ENCODE measurements around the gene MILR1.
A peak's percentile ranks its signal among the peaks of the same experiment; 100 is the strongest.

The MILR1 gene

DNA sequence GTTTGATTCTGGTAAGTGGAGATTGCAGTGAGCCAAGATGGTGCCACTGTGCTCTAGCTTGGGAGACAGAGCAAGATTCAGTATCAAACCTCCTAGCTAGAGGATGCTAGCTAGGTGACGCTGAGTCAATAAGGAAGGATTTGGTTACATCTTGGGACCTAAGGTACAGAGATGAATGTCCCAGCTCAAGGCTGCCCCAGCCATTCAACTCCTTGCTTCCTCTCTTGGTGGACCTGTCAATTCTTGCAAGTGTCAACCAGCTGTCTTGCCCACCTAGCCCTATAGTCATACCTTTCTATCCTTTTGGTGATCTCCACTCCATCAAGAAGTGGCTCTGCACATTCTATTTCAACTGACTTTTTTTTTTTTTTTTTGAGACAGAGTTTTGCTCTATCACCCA lies 1.4 kb upstream of the MILR1 start:
- no peaks in the 10 kb centered on the region for H3K27me3 ChIP-seq (ENCODE audit: control insufficient read depth in 1 of 2, insufficient read depth in 1 of 2, low read length in 2 of 2)
- no peaks in the 10 kb centered on the region for H3K9me3 ChIP-seq (ENCODE audit: control insufficient read depth, low read length)
- H3K9ac ChIP-seq (ENCODE audit: low read length), result no peak overlapping the region
- H2AFZ ChIP-seq (ENCODE audit: low read depth, low read length), result no peak overlapping the region
- H3K23ac ChIP-seq (ENCODE audit: low read length in 2 of 2), result no peak overlapping the region
- no peak for DNase-seq
- no peak overlapping the region for H3K27ac ChIP-seq (ENCODE audit: low read length, poor library complexity, severe bottlenecking)
- H2BK5ac ChIP-seq (ENCODE audit: low read depth, low read length, poor library complexity, severe bottlenecking), result no peak overlapping the region
- no peak overlapping the region for H2BK120ac ChIP-seq (ENCODE audit: low read depth, low read length)
- H2AK5ac ChIP-seq (ENCODE audit: low read length, severe bottlenecking), result no peak overlapping the region
- H3K4me2 ChIP-seq (ENCODE audit: low read length, poor library complexity, severe bottlenecking), result no peak overlapping the region
- no peak overlapping the region for H3K4me3 ChIP-seq (ENCODE audit: insufficient read depth in 1 of 2, low read depth in 1 of 2, low read length in 2 of 2)
- no peaks in the 10 kb centered on the region for H3K4me1 ChIP-seq (ENCODE audit: control insufficient read depth, insufficient read depth, low read depth, low read length)
- H3K79me1 ChIP-seq (replicated peaks; ENCODE audit: low read length, poor library complexity, severe bottlenecking), result no peaks in the 10 kb centered on the region
- no peak overlapping the region for H3K14ac ChIP-seq (ENCODE audit: low read length in 2 of 2)
- no peak overlapping the region for H4K91ac ChIP-seq (ENCODE audit: low read length)
- peak overlapping the region in 1 of 2 experiments; percentile 37 for H2BK12ac ChIP-seq (ENCODE audit: low read length in 2 of 2)
- no peak overlapping the region for H2BK15ac ChIP-seq (ENCODE audit: low read depth, poor library complexity, severe bottlenecking)
- no peak overlapping the region for H3K18ac ChIP-seq (ENCODE audit: low read depth in 1 of 2, low read length in 2 of 2)
- no peak overlapping the region for H3K4ac ChIP-seq (ENCODE audit: low read depth in 1 of 2, low read length in 2 of 2)
- 100% methylated on average over 1 of the region's 1 CpG for WGBS
- H4K8ac ChIP-seq (ENCODE audit: low read length), result no peak overlapping the region
- peaks cover 0 to 39% of the 10 kb centered on the region in 2 experiments for H3K36me3 ChIP-seq (ENCODE audit: control insufficient read depth in 1 of 2, insufficient read depth in 2 of 2, low read depth in 1 of 2, low read length in 2 of 2)

DNA sequence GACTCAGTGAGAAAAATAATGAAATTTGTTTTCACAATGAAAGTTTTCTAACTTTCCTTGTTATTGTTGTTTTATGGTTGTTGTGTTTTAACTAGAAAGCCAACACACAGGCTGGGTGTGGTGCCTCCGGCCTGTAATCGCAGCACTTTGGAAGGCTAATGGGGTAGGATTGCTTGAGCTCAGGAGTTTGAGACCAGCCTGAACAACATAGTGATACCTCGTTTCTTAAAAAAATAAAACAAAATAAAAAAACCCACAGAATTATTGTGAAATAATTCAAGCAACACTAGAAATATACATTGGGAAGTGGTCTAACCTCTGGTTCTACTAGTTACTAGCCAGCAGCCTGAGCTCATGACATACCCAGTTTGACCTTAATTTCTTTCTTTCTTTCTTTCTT lies 630 bp downstream of the MILR1 start:
- Histone ChIP-seq H2AFZ (ENCODE audit: low read depth, low read length) (no peak overlapping the region), H2BK5ac (ENCODE audit: low read depth, low read length, poor library complexity, severe bottlenecking) (no peak overlapping the region), H2AK5ac (ENCODE audit: low read length, severe bottlenecking) (no peak overlapping the region), H2BK15ac (ENCODE audit: low read depth, poor library complexity, severe bottlenecking) (peak overlapping the region; percentile 89), H3K79me1 (replicated peaks; ENCODE audit: low read length, poor library complexity, severe bottlenecking) (no peaks in the 10 kb centered on the region), H3K27ac (ENCODE audit: low read length, poor library complexity, severe bottlenecking) (no peak overlapping the region), H3K9me3 (ENCODE audit: control insufficient read depth, low read length) (no peaks in the 10 kb centered on the region), H3K36me3 (ENCODE audit: control insufficient read depth in 1 of 2, insufficient read depth in 2 of 2, low read depth in 1 of 2, low read length in 2 of 2) (peaks cover 0 to 43% of the 10 kb centered on the region in 2 experiments), H4K91ac (ENCODE audit: low read length) (no peak overlapping the region), H4K8ac (ENCODE audit: low read length) (no peak overlapping the region), H2BK120ac (ENCODE audit: low read depth, low read length) (peak overlapping the region; percentile 49), H3K14ac (ENCODE audit: low read length in 2 of 2) (no peak overlapping the region), H3K4me1 (ENCODE audit: control insufficient read depth, insufficient read depth, low read depth, low read length) (no peaks in the 10 kb centered on the region), H3K4me2 (ENCODE audit: low read length, poor library complexity, severe bottlenecking) (no peak overlapping the region), H3K18ac (ENCODE audit: low read depth in 1 of 2, low read length in 2 of 2) (peak overlapping the region in 1 of 2 experiments; percentile 43), H2BK12ac (ENCODE audit: low read length in 2 of 2) (no peak overlapping the region), H3K23ac (ENCODE audit: low read length in 2 of 2) (no peak overlapping the region), H3K4ac (ENCODE audit: low read depth in 1 of 2, low read length in 2 of 2) (no peak overlapping the region), H3K27me3 (ENCODE audit: control insufficient read depth in 1 of 2, insufficient read depth in 1 of 2, low read length in 2 of 2) (no peaks in the 10 kb centered on the region), H3K9ac (ENCODE audit: low read length) (peak overlapping the region; percentile 88), H3K4me3 (ENCODE audit: insufficient read depth in 1 of 2, low read depth in 1 of 2, low read length in 2 of 2) (peak overlapping the region in 1 of 2 experiments; percentile 60)
- WGBS, result 90% methylated on average over 3 of the region's 3 CpGs
- DNase-seq, result peak; percentile 13

DNA sequence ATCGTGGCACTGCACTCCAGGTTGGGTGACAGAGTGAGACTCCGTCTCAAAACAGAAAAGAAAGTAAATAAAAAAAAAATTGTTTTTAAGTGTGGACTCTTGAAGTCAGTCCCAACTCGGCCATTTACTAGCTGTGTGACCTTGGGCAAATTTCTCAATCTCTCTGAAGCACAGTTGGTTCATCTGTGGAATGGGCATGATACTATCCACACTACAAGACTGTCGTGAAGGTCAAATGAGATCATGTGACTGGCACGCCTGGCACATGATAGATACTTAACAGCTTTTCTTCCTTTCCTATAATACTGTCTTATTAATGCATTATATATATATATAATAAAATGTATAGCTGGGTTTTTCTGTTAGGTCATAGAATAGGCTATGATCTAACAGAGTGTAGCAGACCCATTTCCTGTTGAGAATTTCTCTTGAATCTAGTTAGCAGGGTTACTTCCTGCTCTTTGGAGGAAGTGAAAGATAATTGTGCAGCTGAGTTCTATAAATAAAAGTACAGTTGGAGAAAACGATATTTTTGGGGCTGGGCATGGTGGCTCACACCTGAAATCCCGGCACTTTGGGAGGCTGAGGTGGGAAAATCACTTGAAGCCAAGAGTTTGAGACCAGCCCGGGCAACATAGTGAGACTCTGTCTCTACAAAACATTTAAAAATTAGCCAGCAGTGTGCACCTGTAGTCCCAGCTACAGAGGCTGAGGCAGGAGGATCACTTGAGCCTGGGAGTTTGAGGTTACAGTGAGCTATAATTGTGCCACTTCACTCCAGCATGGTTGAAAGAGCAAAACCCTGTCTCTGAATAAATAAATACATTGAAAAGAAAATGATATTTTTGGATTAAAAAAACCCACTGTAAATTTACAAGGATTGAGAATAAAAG lies 7.3 kb downstream of the MILR1 start:
- H3K36me3 ChIP-seq (ENCODE audit: control insufficient read depth in 1 of 2, insufficient read depth in 2 of 2, low read depth in 1 of 2, low read length in 2 of 2), result peaks cover 0 to 68% of the 10 kb centered on the region in 2 experiments
- no peak overlapping the region for H3K9ac ChIP-seq (ENCODE audit: low read length)
- no peak overlapping the region for H3K4me2 ChIP-seq (ENCODE audit: low read length, poor library complexity, severe bottlenecking)
- H3K4me3 ChIP-seq (ENCODE audit: insufficient read depth in 1 of 2, low read depth in 1 of 2, low read length in 2 of 2), result no peak overlapping the region
- no peaks in the 10 kb centered on the region for H3K9me3 ChIP-seq (ENCODE audit: control insufficient read depth, low read length)
- H3K4me1 ChIP-seq (ENCODE audit: control insufficient read depth, insufficient read depth, low read depth, low read length), result peaks cover 17% of the 10 kb centered on the region
- no peak overlapping the region for H3K27ac ChIP-seq (ENCODE audit: low read length, poor library complexity, severe bottlenecking)
- H3K14ac ChIP-seq (ENCODE audit: low read length in 2 of 2), result no peak overlapping the region
- no peak overlapping the region for H2BK12ac ChIP-seq (ENCODE audit: low read length in 2 of 2)
- no peak overlapping the region for H3K18ac ChIP-seq (ENCODE audit: low read depth in 1 of 2, low read length in 2 of 2)
- DNase-seq, result no peak
- H4K8ac ChIP-seq (ENCODE audit: low read length), result no peak overlapping the region
- no peaks in the 10 kb centered on the region for H3K79me1 ChIP-seq (replicated peaks; ENCODE audit: low read length, poor library complexity, severe bottlenecking)
- H2BK15ac ChIP-seq (ENCODE audit: low read depth, poor library complexity, severe bottlenecking), result no peak overlapping the region
- H3K4ac ChIP-seq (ENCODE audit: low read depth in 1 of 2, low read length in 2 of 2), result no peak overlapping the region
- H2AFZ ChIP-seq (ENCODE audit: low read depth, low read length), result no peak overlapping the region
- H2AK5ac ChIP-seq (ENCODE audit: low read length, severe bottlenecking), result no peak overlapping the region
- H4K91ac ChIP-seq (ENCODE audit: low read length), result no peak overlapping the region
- H3K27me3 ChIP-seq (ENCODE audit: control insufficient read depth in 1 of 2, insufficient read depth in 1 of 2, low read length in 2 of 2), result no peaks in the 10 kb centered on the region
- H2BK120ac ChIP-seq (ENCODE audit: low read depth, low read length), result no peak overlapping the region
- H2BK5ac ChIP-seq (ENCODE audit: low read depth, low read length, poor library complexity, severe bottlenecking), result no peak overlapping the region
- no peak overlapping the region for H3K23ac ChIP-seq (ENCODE audit: low read length in 2 of 2)
- WGBS, result 73% methylated on average over 5 of the region's 8 CpGs

DNA sequence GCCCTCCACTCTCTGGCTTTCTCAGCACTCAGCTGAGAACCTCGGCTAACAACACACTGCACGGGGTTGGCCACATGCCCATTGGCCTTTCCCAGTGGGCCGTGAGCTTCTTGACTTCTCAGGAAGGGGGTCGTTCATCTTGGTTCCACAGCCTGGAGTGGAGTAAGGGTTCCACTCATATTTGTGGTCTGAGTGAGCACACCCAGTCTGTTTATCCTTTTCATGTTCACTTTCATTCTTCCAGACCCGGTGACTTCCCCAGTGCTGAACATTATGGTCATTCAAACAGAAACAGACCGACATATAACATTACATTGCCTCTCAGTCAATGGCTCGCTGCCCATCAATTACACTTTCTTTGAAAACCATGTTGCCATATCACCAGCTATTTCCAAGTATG lies 8.2 kb downstream of the MILR1 start:
- H3K14ac ChIP-seq (ENCODE audit: low read length in 2 of 2), result no peak overlapping the region
- no peaks in the 10 kb centered on the region for H3K9me3 ChIP-seq (ENCODE audit: control insufficient read depth, low read length)
- no peak overlapping the region for H3K23ac ChIP-seq (ENCODE audit: low read length in 2 of 2)
- no peak overlapping the region for H4K91ac ChIP-seq (ENCODE audit: low read length)
- H2BK15ac ChIP-seq (ENCODE audit: low read depth, poor library complexity, severe bottlenecking), result no peak overlapping the region
- H3K79me1 ChIP-seq (replicated peaks; ENCODE audit: low read length, poor library complexity, severe bottlenecking), result no peaks in the 10 kb centered on the region
- H2BK120ac ChIP-seq (ENCODE audit: low read depth, low read length), result no peak overlapping the region
- no peak overlapping the region for H3K4ac ChIP-seq (ENCODE audit: low read depth in 1 of 2, low read length in 2 of 2)
- no peak overlapping the region for H2AK5ac ChIP-seq (ENCODE audit: low read length, severe bottlenecking)
- peaks cover 17% of the 10 kb centered on the region for H3K4me1 ChIP-seq (ENCODE audit: control insufficient read depth, insufficient read depth, low read depth, low read length)
- H3K27ac ChIP-seq (ENCODE audit: low read length, poor library complexity, severe bottlenecking), result peak overlapping the region; percentile 16
- H2AFZ ChIP-seq (ENCODE audit: low read depth, low read length), result no peak overlapping the region
- no peak overlapping the region for H2BK5ac ChIP-seq (ENCODE audit: low read depth, low read length, poor library complexity, severe bottlenecking)
- peaks cover 0 to 69% of the 10 kb centered on the region in 2 experiments for H3K36me3 ChIP-seq (ENCODE audit: control insufficient read depth in 1 of 2, insufficient read depth in 2 of 2, low read depth in 1 of 2, low read length in 2 of 2)
- no peak overlapping the region for H3K4me2 ChIP-seq (ENCODE audit: low read length, poor library complexity, severe bottlenecking)
- DNase-seq, result peak; percentile 68
- peak overlapping the region; percentile 32 for H3K9ac ChIP-seq (ENCODE audit: low read length)
- no peak overlapping the region for H4K8ac ChIP-seq (ENCODE audit: low read length)
- WGBS, result 53% methylated on average over 7 of the region's 7 CpGs
- H2BK12ac ChIP-seq (ENCODE audit: low read length in 2 of 2), result no peak overlapping the region
- no peaks in the 10 kb centered on the region for H3K27me3 ChIP-seq (ENCODE audit: control insufficient read depth in 1 of 2, insufficient read depth in 1 of 2, low read length in 2 of 2)
- peak overlapping the region in 1 of 2 experiments; percentile 36 for H3K4me3 ChIP-seq (ENCODE audit: insufficient read depth in 1 of 2, low read depth in 1 of 2, low read length in 2 of 2)
- H3K18ac ChIP-seq (ENCODE audit: low read depth in 1 of 2, low read length in 2 of 2), result no peak overlapping the region

Data from mesenchymal stem cell (in vitro differentiated cells and primary cell).